ENCODE data around the gene P2RY14. TPM values are rescaled to one million over a fixed set of nuclear protein-coding genes. Genes with fewer than 3 reads are reported as not detected.
A peak's percentile ranks its signal among the peaks of the same experiment; 100 is the strongest.

P2RY14 gene
- total RNA-seq, 1 donor from 2014 or later = not detected

DNA sequence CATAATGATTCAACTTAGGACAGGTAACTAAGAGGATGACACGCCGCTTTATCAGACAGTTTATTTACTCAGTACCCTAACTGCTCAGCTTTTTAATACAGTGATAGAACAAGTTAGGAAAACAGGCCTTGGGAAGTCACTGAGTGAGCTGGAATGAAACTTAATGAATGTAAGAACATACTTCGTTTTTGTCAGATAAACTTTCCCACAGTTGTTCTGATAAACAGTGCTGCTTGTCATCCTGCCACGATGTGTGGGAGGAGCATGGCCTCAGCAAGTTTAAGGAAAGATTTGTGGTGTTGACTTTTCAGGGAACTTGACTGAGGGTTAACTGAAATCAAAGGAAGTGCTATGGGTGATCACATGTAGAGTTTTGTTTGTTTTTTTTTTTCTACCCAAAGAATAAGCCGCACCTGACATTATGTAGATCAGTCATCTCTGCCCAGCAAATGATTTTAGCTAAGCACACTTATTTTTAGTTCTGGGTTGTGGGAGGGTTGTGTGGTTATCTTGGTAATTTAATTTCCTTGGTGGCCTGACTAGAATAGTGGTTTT is 5.6 kb upstream of the P2RY14 start:
- H3K4me3 ChIP-seq = no peak overlapping the region
- TF ChIP-seq, protein P1, sequence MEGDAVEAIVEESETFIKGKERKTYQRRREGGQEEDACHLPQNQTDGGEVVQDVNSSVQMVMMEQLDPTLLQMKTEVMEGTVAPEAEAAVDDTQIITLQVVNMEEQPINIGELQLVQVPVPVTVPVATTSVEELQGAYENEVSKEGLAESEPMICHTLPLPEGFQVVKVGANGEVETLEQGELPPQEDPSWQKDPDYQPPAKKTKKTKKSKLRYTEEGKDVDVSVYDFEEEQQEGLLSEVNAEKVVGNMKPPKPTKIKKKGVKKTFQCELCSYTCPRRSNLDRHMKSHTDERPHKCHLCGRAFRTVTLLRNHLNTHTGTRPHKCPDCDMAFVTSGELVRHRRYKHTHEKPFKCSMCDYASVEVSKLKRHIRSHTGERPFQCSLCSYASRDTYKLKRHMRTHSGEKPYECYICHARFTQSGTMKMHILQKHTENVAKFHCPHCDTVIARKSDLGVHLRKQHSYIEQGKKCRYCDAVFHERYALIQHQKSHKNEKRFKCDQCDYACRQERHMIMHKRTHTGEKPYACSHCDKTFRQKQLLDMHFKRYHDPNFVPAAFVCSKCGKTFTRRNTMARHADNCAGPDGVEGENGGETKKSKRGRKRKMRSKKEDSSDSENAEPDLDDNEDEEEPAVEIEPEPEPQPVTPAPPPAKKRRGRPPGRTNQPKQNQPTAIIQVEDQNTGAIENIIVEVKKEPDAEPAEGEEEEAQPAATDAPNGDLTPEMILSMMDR (IDR thresholded peaks at IDR 0.05) = no peak
- TF ChIP-seq EZH2phosphoT487 (IDR thresholded peaks at IDR 0.05) (no peak), EZH2 (IDR thresholded peaks at IDR 0.05) (no peak)
- Mint-ChIP-seq H3K27ac (no peak overlapping the region), H3K27me3 (ENCODE audit: insufficient read depth, low read depth) (peaks cover 2% of the 10 kb centered on the region), H3K4me1 (peaks cover 5% of the 10 kb centered on the region), H3K9me3 (no peaks in the 10 kb centered on the region), H3K4me3 (no peak overlapping the region), H3K36me3 (no peaks in the 10 kb centered on the region)
- no peaks in the 10 kb centered on the region for H3K79me2 ChIP-seq (ENCODE audit: low read depth)
- H3K9me3 ChIP-seq (ENCODE audit: low read depth) = no peaks in the 10 kb centered on the region
- no peak overlapping the region for H3K9ac ChIP-seq
- no peak overlapping the region for H3K4me2 ChIP-seq
- no peak for DNase-seq (ENCODE audit: low spot score)
- no peaks in the 10 kb centered on the region for H3K36me3 ChIP-seq
- H3K27me3 ChIP-seq = no peaks in the 10 kb centered on the region
- no peaks in the 10 kb centered on the region for H4K20me1 ChIP-seq (ENCODE audit: low read depth)
- no peak overlapping the region for H2AFZ ChIP-seq (replicated peaks)
- H3F3A ChIP-seq (ENCODE audit: low read depth) = no peaks in the 10 kb centered on the region
- no peak overlapping the region for H3K27ac ChIP-seq
- no peaks in the 10 kb centered on the region for H3K4me1 ChIP-seq

DNA sequence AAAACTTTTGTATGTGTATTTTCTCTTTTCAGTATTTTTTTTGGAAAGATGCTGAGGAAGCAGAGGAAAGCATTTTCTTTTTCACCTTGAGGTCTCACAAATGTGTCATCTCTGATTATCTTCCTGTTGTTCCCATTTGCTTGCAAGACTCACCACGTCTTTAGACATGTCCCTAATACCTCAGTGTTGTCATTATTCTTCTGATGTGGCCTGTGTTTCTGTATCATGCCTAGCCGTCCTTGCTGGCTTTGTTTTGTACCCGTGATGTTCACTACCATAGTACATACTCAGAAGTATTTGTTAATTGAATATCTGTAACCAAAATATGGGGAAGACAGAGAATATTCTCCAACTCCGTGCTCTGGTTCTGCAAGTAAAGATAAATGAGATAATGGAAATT is 5.0 kb upstream of the P2RY14 start:
- H3K4me3 Mint-ChIP-seq = no peak overlapping the region
- H2AFZ ChIP-seq (replicated peaks) = no peak overlapping the region
- H3K27me3 ChIP-seq = no peaks in the 10 kb centered on the region
- no peaks in the 10 kb centered on the region for H3F3A ChIP-seq (ENCODE audit: low read depth)
- no peaks in the 10 kb centered on the region for H3K9me3 ChIP-seq (ENCODE audit: low read depth)
- H3K4me3 ChIP-seq = no peak overlapping the region
- peaks cover 5% of the 10 kb centered on the region for H3K4me1 Mint-ChIP-seq
- no peaks in the 10 kb centered on the region for H3K9me3 Mint-ChIP-seq
- H3K4me2 ChIP-seq = no peak overlapping the region
- no peak overlapping the region for H3K9ac ChIP-seq
- H3K27ac ChIP-seq = no peak overlapping the region
- no peaks in the 10 kb centered on the region for H3K36me3 ChIP-seq
- DNase-seq (ENCODE audit: low spot score) = no peak
- H3K36me3 Mint-ChIP-seq = no peaks in the 10 kb centered on the region
- no peaks in the 10 kb centered on the region for H3K4me1 ChIP-seq
- no peak overlapping the region for H3K27ac Mint-ChIP-seq
- H3K27me3 Mint-ChIP-seq (ENCODE audit: insufficient read depth, low read depth) = peaks cover 2% of the 10 kb centered on the region
- no peak for TF ChIP-seq EZH2 (IDR thresholded peaks at IDR 0.05)
- H4K20me1 ChIP-seq (ENCODE audit: low read depth) = no peaks in the 10 kb centered on the region
- no peaks in the 10 kb centered on the region for H3K79me2 ChIP-seq (ENCODE audit: low read depth)

DNA sequence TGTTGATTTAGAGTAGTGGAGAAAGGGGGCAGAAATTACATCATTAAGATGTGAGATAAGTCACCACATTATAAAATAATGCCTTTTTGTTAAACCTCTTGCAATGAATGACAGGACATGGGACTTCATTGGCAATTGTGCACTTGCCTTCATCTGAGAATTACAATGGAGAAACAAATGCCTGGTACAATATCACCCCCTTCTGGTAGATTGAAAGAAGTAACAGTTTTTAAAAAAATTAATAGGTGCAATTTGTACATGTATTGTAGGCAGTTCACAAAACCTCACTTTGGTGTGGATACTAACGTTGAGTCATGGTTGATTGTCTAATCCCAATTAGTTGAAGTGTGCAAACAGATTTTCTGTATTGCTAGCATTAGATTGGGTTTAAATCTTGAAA is 4.6 kb upstream of the P2RY14 start:
- H3K36me3 Mint-ChIP-seq = no peaks in the 10 kb centered on the region
- peaks cover 5% of the 10 kb centered on the region for H3K4me1 Mint-ChIP-seq
- Histone ChIP-seq H3K27ac (no peak overlapping the region), H3K9ac (no peak overlapping the region), H2AFZ (replicated peaks) (no peak overlapping the region), H3K4me2 (no peak overlapping the region), H3K36me3 (no peaks in the 10 kb centered on the region), H3K4me1 (no peaks in the 10 kb centered on the region), H3K9me3 (ENCODE audit: low read depth) (no peaks in the 10 kb centered on the region), H3K79me2 (ENCODE audit: low read depth) (no peaks in the 10 kb centered on the region), H4K20me1 (ENCODE audit: low read depth) (no peaks in the 10 kb centered on the region), H3F3A (ENCODE audit: low read depth) (no peaks in the 10 kb centered on the region), H3K27me3 (no peaks in the 10 kb centered on the region), H3K4me3 (no peak overlapping the region)
- H3K4me3 Mint-ChIP-seq = no peak overlapping the region
- no peaks in the 10 kb centered on the region for H3K9me3 Mint-ChIP-seq
- TF ChIP-seq, protein P1 (IDR thresholded peaks at IDR 0.05) = peak; percentile 76
- no peak for TF ChIP-seq EZH2phosphoT487 (IDR thresholded peaks at IDR 0.05)
- H3K27me3 Mint-ChIP-seq (ENCODE audit: insufficient read depth, low read depth) = peaks cover 2% of the 10 kb centered on the region
- DNase-seq (ENCODE audit: low spot score) = peak; percentile 36
- no peak overlapping the region for H3K27ac Mint-ChIP-seq

DNA sequence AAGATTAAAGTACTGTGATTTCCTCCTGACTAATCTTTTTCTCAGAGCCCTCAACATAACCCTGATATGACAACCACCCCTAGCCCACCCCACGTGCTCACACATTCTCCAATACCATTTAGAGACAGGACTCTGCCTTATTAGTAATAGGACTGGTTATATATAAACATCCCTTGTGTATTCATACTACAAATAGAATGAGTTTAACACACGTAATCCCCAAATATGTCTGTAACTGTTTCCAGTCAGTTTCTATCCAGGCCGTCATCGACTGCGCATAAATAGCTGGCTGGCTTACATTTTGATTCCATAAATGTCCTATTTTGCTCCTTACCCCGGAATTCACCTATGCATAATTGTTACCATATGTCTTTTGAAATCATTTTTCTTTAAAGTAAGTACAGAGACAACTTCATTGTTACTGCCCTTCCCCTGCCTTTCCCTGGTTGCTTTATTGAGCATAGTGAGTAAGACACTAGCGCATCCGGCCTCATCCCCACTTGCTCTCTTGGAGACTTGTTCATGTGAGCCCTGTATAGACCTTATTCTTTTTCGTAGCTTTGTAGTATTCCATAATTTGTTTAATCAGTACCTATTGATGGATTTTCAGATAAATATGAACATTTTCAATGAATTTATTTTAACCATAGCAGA is 3.5 kb upstream of the P2RY14 start:
- Histone ChIP-seq H3K9me3 (ENCODE audit: low read depth) (no peaks in the 10 kb centered on the region), H3K79me2 (ENCODE audit: low read depth) (no peaks in the 10 kb centered on the region), H3K9ac (no peak overlapping the region), H3F3A (ENCODE audit: low read depth) (no peaks in the 10 kb centered on the region), H3K4me1 (no peaks in the 10 kb centered on the region), H2AFZ (replicated peaks) (no peak overlapping the region), H3K4me2 (no peak overlapping the region), H3K36me3 (no peaks in the 10 kb centered on the region), H3K4me3 (no peak overlapping the region), H4K20me1 (ENCODE audit: low read depth) (no peaks in the 10 kb centered on the region), H3K27me3 (no peaks in the 10 kb centered on the region), H3K27ac (no peak overlapping the region)
- H3K27me3 Mint-ChIP-seq (ENCODE audit: insufficient read depth, low read depth) = peaks cover 2% of the 10 kb centered on the region
- no peak overlapping the region for H3K4me3 Mint-ChIP-seq
- peaks cover 5% of the 10 kb centered on the region for H3K4me1 Mint-ChIP-seq
- DNase-seq (ENCODE audit: low spot score) = no peak
- no peaks in the 10 kb centered on the region for H3K36me3 Mint-ChIP-seq
- H3K9me3 Mint-ChIP-seq = no peaks in the 10 kb centered on the region
- no peak overlapping the region for H3K27ac Mint-ChIP-seq
- TF ChIP-seq EZH2 (IDR thresholded peaks at IDR 0.05) (no peak), EZH2phosphoT487 (IDR thresholded peaks at IDR 0.05) (no peak)
- TF ChIP-seq, protein P1 (IDR thresholded peaks at IDR 0.05) = no peak

All from neural progenitor cell (in vitro differentiated cells).